CD4-positive, CD25-positive, alpha-beta regulatory T cell (primary cell): ENCODE data around the gene MACROD2. TPM values are rescaled to one million over a fixed set of nuclear protein-coding genes. Genes with fewer than 3 reads are reported as not detected.
"Not testable (repeated sequence)": the region's sequence is repeated elsewhere in the genome, so short reads cannot be mapped to it uniquely, and the experiment has no call there.

ENCODE experiments used
- ATAC-seq, 2 donors: fragments of 150-1000 bp; cut with Tn5 transposase; one replicate each; pipeline ENCODE4 v1.10.0; 2021; ENCODE audit warnings: low read depth in 2 of 2, moderate number of reproducible peaks in 2 of 2, moderate library complexity in 1 of 2
- DNase-seq, 3 donors: peaks; one replicate each; pipeline versions ENCODE4 v3.0.0 to v3.0.0-alpha.2; 2012 to 2022; ENCODE audit warnings: mixed read lengths in 1 of 3
- H3K27ac ChIP-seq: one replicate; pipeline ENCODE4 v1.7.0; 2013; ENCODE audit warnings: mild to moderate bottlenecking, low read length; ENCODE audit not compliant: insufficient read depth, poor library complexity, severe bottlenecking
- H3K27me3 ChIP-seq: one replicate; pipeline ENCODE4 v1.7.0; 2013; ENCODE audit warnings: low read length; ENCODE audit not compliant: control insufficient read depth, insufficient read depth
- H3K36me3 ChIP-seq: one replicate; pipeline ENCODE4 v1.7.0; 2013; ENCODE audit warnings: mild to moderate bottlenecking, low read length, moderate library complexity; ENCODE audit not compliant: control insufficient read depth, insufficient read depth
- H3K4me1 ChIP-seq: 2 replicates; pipeline ENCODE4 v1.7.0; 2013; ENCODE audit warnings: mild to moderate bottlenecking, low read length; ENCODE audit not compliant: insufficient read depth, control insufficient read depth, poor library complexity, severe bottlenecking
- H3K4me3 ChIP-seq: one replicate; pipeline ENCODE4 v1.7.0; 2013; ENCODE audit warnings: low read depth, mild to moderate bottlenecking, low read length, moderate library complexity
- H3K9me3 ChIP-seq, 2 experiments: 1 replicate in 1 of 2; 2 replicates in 1 of 2; pipeline ENCODE4 v1.7.0; 2013; ENCODE audit warnings: low read length in 2 of 2, mild to moderate bottlenecking in 1 of 2, moderate library complexity in 1 of 2; ENCODE audit not compliant: control insufficient read depth in 2 of 2
- H3K27ac Mint-ChIP-seq, 3 donors: one replicate each; pipeline ENCODE4 v1.8.0; 2020 to 2022; ENCODE audit warnings: mild to moderate bottlenecking in 3 of 3, mixed read lengths in 3 of 3, moderate library complexity in 2 of 3
- H3K27me3 Mint-ChIP-seq: one replicate; pipeline ENCODE4 v1.8.0; 2022; ENCODE audit warnings: mild to moderate bottlenecking, mixed read lengths
- H3K36me3 Mint-ChIP-seq: one replicate; pipeline ENCODE4 v1.8.0; 2020; ENCODE audit warnings: mixed read lengths
- H3K4me1 Mint-ChIP-seq, 4 donors: one replicate each; pipeline ENCODE4 v1.8.0; 2020 to 2022; ENCODE audit warnings: mixed read lengths in 4 of 4, mild to moderate bottlenecking in 1 of 4
- H3K4me3 Mint-ChIP-seq, 4 donors: one replicate each; pipeline ENCODE4 v1.8.0; 2020 to 2022; ENCODE audit warnings: mild to moderate bottlenecking in 4 of 4, mixed read lengths in 4 of 4, moderate library complexity in 3 of 4
- H3K9me3 Mint-ChIP-seq, 7 donors: one replicate each; pipeline ENCODE4 v1.8.0; 2020 to 2022; ENCODE audit warnings: mixed read lengths in 7 of 7, mild to moderate bottlenecking in 3 of 7, moderate library complexity in 2 of 7
- polyA plus RNA-seq, 4 donors: library from polyadenylated mRNA; unstranded; fragments of 300-500 nt; fragmentation: Illumina TruSeq; gene quantifications; one replicate each; pipeline ENCODE4 v1.2.3, GENCODE V29; 2021
- total RNA-seq: library from RNA; stranded (reverse); gene quantifications from one replicate; pipeline ENCODE4 v1.2.3, GENCODE V29; 2022

MACROD2 gene
- total and polyA plus RNA-seq, 5 donors from 2014 or later, result 1.4 TPM; not detected in 4

DNA sequence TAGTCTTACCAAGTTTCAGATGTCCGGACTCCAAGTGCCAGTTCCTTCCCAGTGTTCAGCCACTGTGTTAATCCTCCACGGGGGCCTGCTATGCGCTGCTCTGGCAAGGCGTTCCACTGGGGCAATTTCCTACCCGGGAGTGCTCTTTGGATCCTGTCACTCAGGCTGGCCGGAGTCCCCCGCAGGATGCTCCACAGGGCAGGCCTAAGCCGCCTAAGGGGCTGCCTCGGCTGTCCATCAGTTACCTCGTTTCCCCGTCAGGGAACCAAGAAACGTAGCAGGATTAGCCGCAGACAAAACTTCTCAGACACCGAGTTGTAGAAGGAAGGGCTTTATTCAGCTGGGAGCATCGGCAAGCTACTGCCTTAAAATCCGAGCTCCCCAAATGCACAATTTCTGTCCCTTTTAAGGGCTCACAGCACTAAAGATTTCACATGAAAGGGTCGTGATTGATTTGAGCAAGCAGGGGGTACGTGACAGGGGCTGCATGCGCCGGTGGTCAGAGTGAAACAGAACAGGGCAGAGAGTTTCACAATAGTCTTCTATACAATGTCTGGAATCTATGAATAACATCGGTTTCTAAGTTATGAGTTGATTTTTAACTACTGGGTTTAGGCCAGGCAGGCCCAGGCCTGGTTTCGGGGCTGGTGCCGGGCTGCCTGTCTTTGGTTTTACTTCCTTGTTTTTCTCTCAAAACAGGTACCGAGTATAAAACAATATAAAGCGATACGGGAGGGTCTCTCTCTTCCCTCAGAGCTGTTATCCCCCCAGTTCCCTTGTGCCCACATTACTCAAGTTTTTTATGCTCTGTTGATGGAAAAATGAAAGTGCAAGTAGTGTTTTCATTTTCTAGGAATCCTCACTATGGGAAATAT is 1990.4 kb downstream of the MACROD2 start:
- ATAC-seq, H3K9me3 Mint-ChIP-seq, H3K27ac Mint-ChIP-seq, H3K4me1 Mint-ChIP-seq, H3K27me3 ChIP-seq, H3K27ac ChIP-seq, H3K4me1 ChIP-seq, H3K36me3 ChIP-seq, DNase-seq, H3K4me3 ChIP-seq, H3K9me3 ChIP-seq, H3K27me3 Mint-ChIP-seq, H3K36me3 Mint-ChIP-seq, H3K4me3 Mint-ChIP-seq: not testable (repeated sequence)

GRCh38 chr20:15986690-15987089 is 1991.4 kb downstream of the MACROD2 start:
- no peak for DNase-seq
- H3K36me3 ChIP-seq, result no peaks in the 10 kb centered on the region
- no peak overlapping the region for H3K27ac Mint-ChIP-seq
- H3K27ac ChIP-seq, result no peak overlapping the region
- H3K36me3 Mint-ChIP-seq, result no peaks in the 10 kb centered on the region
- ATAC-seq, result no peak
- no peak overlapping the region for H3K4me3 Mint-ChIP-seq
- H3K27me3 Mint-ChIP-seq, result peaks cover 6% of the 10 kb centered on the region
- no peaks in the 10 kb centered on the region for H3K4me1 ChIP-seq
- H3K4me3 ChIP-seq, result no peak overlapping the region
- no peaks in the 10 kb centered on the region for H3K4me1 Mint-ChIP-seq
- H3K9me3 Mint-ChIP-seq, result peaks cover 0 to 6% (median 4%) of the 10 kb centered on the region in 7 donors
- H3K9me3 ChIP-seq, result no peaks in the 10 kb centered on the region
- no peaks in the 10 kb centered on the region for H3K27me3 ChIP-seq

DNA sequence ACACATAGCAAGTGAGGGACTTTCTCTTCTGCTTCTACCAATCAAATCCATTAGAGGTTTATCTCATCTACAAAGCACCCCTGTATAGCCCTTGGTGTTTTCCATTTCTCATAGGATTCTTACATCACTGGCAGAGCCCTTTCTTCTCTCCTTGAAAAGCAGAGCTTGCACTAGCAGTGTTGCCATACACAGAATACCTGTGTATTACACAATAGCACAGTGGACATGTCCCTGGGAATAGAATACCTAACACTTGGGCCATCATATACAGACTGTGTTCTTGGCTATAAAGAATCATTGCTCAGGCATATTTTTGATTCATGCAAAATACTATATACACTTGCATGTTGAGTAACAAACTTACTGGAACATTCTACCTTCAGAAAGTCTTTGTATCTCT is 1996.0 kb downstream of the MACROD2 start:
- ATAC-seq (no peak), DNase-seq (no peak)
- Mint-ChIP-seq H3K36me3 (no peaks in the 10 kb centered on the region), H3K4me3 (no peak overlapping the region), H3K9me3 (peaks cover 2 to 11% (median 5%) of the 10 kb centered on the region in 7 donors), H3K27ac (no peak overlapping the region), H3K27me3 (peaks cover 6% of the 10 kb centered on the region), H3K4me1 (no peaks in the 10 kb centered on the region)
- Histone ChIP-seq H3K4me3 (no peak overlapping the region), H3K27ac (no peak overlapping the region), H3K9me3 (no peaks in the 10 kb centered on the region), H3K4me1 (no peaks in the 10 kb centered on the region), H3K36me3 (no peaks in the 10 kb centered on the region), H3K27me3 (no peaks in the 10 kb centered on the region)

GRCh38 chr20:15992564-15992963 is 1997.2 kb downstream of the MACROD2 start:
- no peak for ATAC-seq

GRCh38 chr20:16000112-16000511 is 2004.8 kb downstream of the MACROD2 start:
- peaks cover 6 to 38% (median 16%) of the 10 kb centered on the region in 7 donors for H3K9me3 Mint-ChIP-seq
- ATAC-seq (no peak), DNase-seq (no peak)
- Histone ChIP-seq H3K36me3 (no peaks in the 10 kb centered on the region), H3K27ac (no peak overlapping the region), H3K9me3 (peaks cover 10 to 11% of the 10 kb centered on the region in 2 experiments), H3K4me1 (no peaks in the 10 kb centered on the region), H3K4me3 (no peak overlapping the region), H3K27me3 (no peaks in the 10 kb centered on the region)
- H3K36me3 Mint-ChIP-seq, result no peaks in the 10 kb centered on the region
- no peak overlapping the region for H3K27ac Mint-ChIP-seq
- H3K27me3 Mint-ChIP-seq, result no peaks in the 10 kb centered on the region
- H3K4me1 Mint-ChIP-seq, result peaks cover 0 to 4% (median 0%) of the 10 kb centered on the region in 4 donors
- no peak overlapping the region for H3K4me3 Mint-ChIP-seq

More at GRCh38 chr20:15992564-15992963, 1997.2 kb downstream of the MACROD2 start:
- Mint-ChIP-seq H3K27me3 (no peaks in the 10 kb centered on the region), H3K9me3 (peaks cover 2 to 21% (median 8%) of the 10 kb centered on the region in 7 donors), H3K27ac (no peak overlapping the region), H3K4me3 (no peak overlapping the region), H3K36me3 (no peaks in the 10 kb centered on the region), H3K4me1 (no peaks in the 10 kb centered on the region)
- DNase-seq, result no peak
- H3K27ac ChIP-seq, result no peak overlapping the region
- H3K9me3 ChIP-seq, result peaks cover 3 to 4% of the 10 kb centered on the region in 2 experiments
- no peaks in the 10 kb centered on the region for H3K4me1 ChIP-seq
- H3K4me3 ChIP-seq, result no peak overlapping the region
- no peaks in the 10 kb centered on the region for H3K27me3 ChIP-seq
- no peaks in the 10 kb centered on the region for H3K36me3 ChIP-seq

- Mint-ChIP-seq H3K4me1 (peaks cover 0 to 4% (median 0%) of the 10 kb centered on the region in 4 donors), H3K27ac (no peak overlapping the region), H3K4me3 (no peak overlapping the region), H3K27me3 (no peaks in the 10 kb centered on the region), H3K9me3 (peaks cover 4 to 31% (median 18%) of the 10 kb centered on the region in 7 donors), H3K36me3 (no peaks in the 10 kb centered on the region)
- ATAC-seq (no peak), DNase-seq (no peak)
- Histone ChIP-seq H3K4me3 (no peak overlapping the region), H3K4me1 (no peaks in the 10 kb centered on the region), H3K36me3 (no peaks in the 10 kb centered on the region), H3K9me3 (peaks cover 10 to 11% of the 10 kb centered on the region in 2 experiments), H3K27ac (no peak overlapping the region), H3K27me3 (no peaks in the 10 kb centered on the region)
Observed at GRCh38 chr20:16001286-16001685, 2006.0 kb downstream of the MACROD2 start.

- DNase-seq (no peak), ATAC-seq (no peak)
- H3K27ac Mint-ChIP-seq, result no peak overlapping the region
- no peaks in the 10 kb centered on the region for H3K36me3 Mint-ChIP-seq
- peaks cover 0 to 4% (median 0%) of the 10 kb centered on the region in 4 donors for H3K4me1 Mint-ChIP-seq
- Histone ChIP-seq H3K4me1 (no peaks in the 10 kb centered on the region), H3K27me3 (no peaks in the 10 kb centered on the region), H3K4me3 (no peak overlapping the region), H3K9me3 (peaks cover 0 to 3% of the 10 kb centered on the region in 2 experiments), H3K36me3 (no peaks in the 10 kb centered on the region), H3K27ac (no peak overlapping the region)
- peaks cover 2 to 19% (median 11%) of the 10 kb centered on the region in 7 donors for H3K9me3 Mint-ChIP-seq
- H3K27me3 Mint-ChIP-seq, result no peaks in the 10 kb centered on the region
- H3K4me3 Mint-ChIP-seq, result no peak overlapping the region
Observed at GRCh38 chr20:16003310-16003709, 2008.0 kb downstream of the MACROD2 start.
